ENCODE results near the gene SF3B6.

DNA sequence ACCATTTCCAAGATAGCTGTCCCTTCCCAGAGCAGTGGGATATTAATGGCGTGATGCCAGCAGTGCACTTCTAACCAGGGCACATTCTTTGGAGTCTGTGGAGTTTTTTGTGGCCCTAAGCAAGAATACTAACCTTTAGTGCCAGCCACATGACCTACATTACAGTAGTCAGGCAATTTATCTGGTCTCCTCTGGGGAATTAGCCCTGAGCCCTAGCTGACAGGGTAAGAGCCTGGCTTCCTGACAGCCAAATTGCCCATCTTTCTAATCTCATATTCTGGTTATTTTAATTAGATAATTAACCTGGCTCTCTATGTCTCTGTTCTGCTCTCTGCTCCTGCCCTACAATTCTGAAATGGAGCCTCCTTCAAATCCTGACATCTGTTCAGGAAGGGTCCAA, 41.8 kb upstream of the SF3B6 start:
- TF ChIP-seq, protein P1, sequence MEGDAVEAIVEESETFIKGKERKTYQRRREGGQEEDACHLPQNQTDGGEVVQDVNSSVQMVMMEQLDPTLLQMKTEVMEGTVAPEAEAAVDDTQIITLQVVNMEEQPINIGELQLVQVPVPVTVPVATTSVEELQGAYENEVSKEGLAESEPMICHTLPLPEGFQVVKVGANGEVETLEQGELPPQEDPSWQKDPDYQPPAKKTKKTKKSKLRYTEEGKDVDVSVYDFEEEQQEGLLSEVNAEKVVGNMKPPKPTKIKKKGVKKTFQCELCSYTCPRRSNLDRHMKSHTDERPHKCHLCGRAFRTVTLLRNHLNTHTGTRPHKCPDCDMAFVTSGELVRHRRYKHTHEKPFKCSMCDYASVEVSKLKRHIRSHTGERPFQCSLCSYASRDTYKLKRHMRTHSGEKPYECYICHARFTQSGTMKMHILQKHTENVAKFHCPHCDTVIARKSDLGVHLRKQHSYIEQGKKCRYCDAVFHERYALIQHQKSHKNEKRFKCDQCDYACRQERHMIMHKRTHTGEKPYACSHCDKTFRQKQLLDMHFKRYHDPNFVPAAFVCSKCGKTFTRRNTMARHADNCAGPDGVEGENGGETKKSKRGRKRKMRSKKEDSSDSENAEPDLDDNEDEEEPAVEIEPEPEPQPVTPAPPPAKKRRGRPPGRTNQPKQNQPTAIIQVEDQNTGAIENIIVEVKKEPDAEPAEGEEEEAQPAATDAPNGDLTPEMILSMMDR (conservative IDR thresholded peaks at IDR 0.05): no peak
- TF ChIP-seq EZH2 (IDR thresholded peaks at IDR 0.05; ENCODE audit: low read depth): no peak

All from PC-9 (cell line).